Activated T-cell treated with anti-CD3 and anti-CD28 coated beads, Interleukin-2, amount 50 U/mL, for 24 hours (primary cell): Measurements from ENCODE around the gene SERINC2.
"Not testable (repeated sequence)": the region's sequence is repeated elsewhere in the genome, so short reads cannot be mapped to it uniquely, and the experiment has no call there.

Experiments
- DNase-seq: peaks from one replicate; pipeline ENCODE4 v3.0.0-alpha.2; 2020
- H3K27ac Mint-ChIP-seq: 2 replicates; pipeline ENCODE4 v1.8.0; 2020; ENCODE audit warnings: mild to moderate bottlenecking, mixed read lengths
- H3K27me3 Mint-ChIP-seq: 2 replicates; pipeline ENCODE4 v1.8.0; 2020; ENCODE audit warnings: mixed read lengths
- H3K36me3 Mint-ChIP-seq: 2 replicates; pipeline ENCODE4 v1.8.0; 2020; ENCODE audit warnings: low read depth, mixed read lengths
- H3K4me1 Mint-ChIP-seq: 2 replicates; pipeline ENCODE4 v1.8.0; 2020; ENCODE audit warnings: low read depth, mixed read lengths
- H3K4me3 Mint-ChIP-seq: 2 replicates; pipeline ENCODE4 v1.8.0; 2020; ENCODE audit warnings: mild to moderate bottlenecking, moderate library complexity, mixed read lengths
- H3K9me3 Mint-ChIP-seq: 2 replicates; pipeline ENCODE4 v1.8.0; 2020; ENCODE audit warnings: mixed read lengths

Gene SERINC2

DNA sequence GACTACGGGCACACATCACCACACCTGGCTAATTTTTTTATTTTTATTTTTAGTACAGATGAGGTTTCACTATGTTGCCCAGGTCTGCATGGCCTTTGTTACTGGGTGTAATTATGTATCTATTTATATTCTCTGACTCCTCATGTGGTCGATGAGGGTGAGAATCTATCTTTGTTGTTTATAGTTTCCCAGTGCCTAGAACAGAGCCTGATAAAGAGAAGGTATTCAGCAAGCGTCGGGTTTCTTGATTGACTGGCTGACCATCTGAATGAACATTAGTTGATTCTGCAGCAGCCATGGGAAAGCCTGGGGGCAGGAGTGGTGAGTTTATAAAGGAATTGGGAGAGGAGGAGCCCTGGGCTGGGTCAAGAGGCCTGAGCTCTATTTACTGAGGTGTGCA lies 28.5 kb downstream of the SERINC2 start:
- no peaks in the 10 kb centered on the region for H3K36me3 Mint-ChIP-seq
- no peak overlapping the region for H3K27ac Mint-ChIP-seq
- DNase-seq = no peak
- peaks cover 6% of the 10 kb centered on the region for H3K9me3 Mint-ChIP-seq
- peaks cover 4% of the 10 kb centered on the region for H3K27me3 Mint-ChIP-seq
- no peak overlapping the region for H3K4me3 Mint-ChIP-seq
- H3K4me1 Mint-ChIP-seq = no peaks in the 10 kb centered on the region

DNA sequence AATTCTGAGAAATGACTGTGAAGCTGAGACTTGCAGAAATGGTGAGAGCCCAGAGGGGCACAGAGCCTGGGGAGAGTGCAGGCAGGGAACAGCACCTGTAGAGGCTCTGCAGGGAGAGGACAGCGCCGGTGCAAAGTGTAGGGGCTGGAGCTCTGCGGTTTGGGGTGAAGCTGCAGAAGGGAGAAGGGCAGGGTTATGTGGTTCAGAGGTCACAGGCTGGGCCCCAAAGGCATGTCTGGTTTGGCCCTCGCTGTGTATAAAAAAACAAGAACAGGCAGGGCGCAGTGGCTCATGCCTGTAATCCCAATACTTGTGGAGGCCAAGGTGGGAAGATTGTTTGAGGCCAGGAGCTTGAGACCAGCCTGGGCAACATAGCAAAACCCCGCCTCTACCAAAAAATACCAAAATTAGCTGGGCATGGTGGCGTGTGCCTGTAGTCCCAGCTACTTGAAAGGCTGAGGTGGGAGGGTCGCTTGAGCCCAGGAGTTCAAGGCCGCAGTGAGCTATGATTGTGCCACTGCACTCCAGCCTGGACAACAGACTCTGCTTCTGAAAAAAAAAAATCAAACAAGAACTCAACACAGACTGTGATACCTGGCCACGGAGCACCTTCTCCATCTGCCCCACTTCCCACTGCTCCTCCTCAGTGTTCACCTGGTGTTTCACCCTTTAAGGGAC lies 29.1 kb downstream of the SERINC2 start:
- Mint-ChIP-seq H3K9me3 (peaks cover 6% of the 10 kb centered on the region), H3K4me3 (no peak overlapping the region), H3K4me1 (no peaks in the 10 kb centered on the region), H3K27ac (no peak overlapping the region), H3K27me3 (peaks cover 4% of the 10 kb centered on the region), H3K36me3 (no peaks in the 10 kb centered on the region)
- DNase-seq = no peak

DNA sequence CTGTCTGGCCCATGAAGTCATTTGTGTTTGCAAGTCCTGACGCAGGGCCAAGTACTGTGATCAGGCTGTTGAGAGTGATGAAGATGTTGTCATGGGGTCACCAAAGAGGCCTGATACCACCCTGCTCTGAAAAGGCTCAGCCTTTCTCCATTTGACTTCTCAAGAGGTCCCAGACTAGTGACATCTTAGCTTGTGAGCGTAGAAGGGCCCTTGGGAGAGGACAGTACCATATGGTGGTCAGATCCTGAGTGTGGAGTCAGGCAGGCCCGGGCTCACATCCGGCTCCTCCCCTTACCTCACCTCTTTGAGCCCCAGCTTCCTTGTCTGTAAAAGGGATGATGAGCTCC lies 29.6 kb downstream of the SERINC2 start:
- Mint-ChIP-seq H3K4me1 (no peaks in the 10 kb centered on the region), H3K4me3 (no peak overlapping the region), H3K9me3 (peaks cover 6% of the 10 kb centered on the region), H3K27ac (no peak overlapping the region), H3K27me3 (peaks cover 4% of the 10 kb centered on the region), H3K36me3 (no peaks in the 10 kb centered on the region)
- DNase-seq = no peak

DNA sequence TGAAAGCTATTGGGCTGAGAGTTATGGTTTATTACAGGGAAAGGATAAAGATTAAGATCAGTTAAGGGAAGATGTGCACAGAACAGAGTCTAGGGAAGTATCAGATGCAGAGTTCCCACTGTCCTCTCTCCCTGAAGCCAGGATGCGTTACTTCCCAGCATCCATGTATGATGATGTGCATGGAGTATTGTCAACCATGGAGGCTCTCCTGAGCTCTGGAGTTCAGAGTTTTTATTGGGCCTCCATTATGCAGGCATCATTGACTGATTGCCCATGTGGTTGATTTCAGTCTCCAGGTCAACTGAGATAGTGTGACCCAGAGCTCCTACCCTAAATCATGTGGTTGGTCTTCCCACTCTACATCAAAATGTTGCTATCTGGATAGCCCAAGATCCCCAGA lies 30.7 kb downstream of the SERINC2 start:
- no peak overlapping the region for H3K4me3 Mint-ChIP-seq
- H3K36me3 Mint-ChIP-seq = no peaks in the 10 kb centered on the region
- peaks cover 11% of the 10 kb centered on the region for H3K27me3 Mint-ChIP-seq
- no peaks in the 10 kb centered on the region for H3K4me1 Mint-ChIP-seq
- peaks cover 6% of the 10 kb centered on the region for H3K9me3 Mint-ChIP-seq
- DNase-seq = no peak
- H3K27ac Mint-ChIP-seq = no peak overlapping the region

DNA sequence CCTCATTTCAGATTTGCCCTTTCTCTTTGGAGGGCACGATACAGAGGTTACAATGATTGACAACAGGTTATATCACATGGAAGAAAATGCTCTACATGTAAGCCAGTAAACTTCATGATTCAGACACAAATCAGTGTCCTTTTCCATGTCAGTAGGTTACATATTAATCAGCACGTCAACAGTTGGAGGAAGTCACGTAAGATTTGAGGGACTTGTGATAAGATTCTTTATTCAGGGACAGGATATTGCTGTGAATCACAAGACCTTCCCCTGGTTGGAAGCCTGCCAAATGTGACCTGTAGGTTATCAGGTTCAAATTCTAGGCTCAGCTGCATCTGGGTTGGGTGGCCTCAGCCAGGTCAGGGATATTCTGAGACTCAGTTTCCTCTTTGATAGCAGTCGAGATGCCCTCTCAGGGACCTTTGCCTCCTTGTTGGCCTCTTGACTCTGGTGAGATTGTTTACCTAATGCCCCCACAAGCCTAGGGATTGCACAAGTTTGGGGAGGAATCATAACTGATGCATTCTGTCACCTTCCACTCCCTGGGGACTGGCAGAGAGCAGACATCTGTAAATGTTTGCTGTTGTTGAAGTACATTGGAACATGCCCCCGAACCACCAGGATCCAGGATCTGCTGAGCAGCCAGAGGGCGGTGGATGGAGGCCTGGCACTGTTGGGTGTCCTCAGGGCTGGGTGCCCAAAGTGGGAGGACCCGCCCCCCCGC lies 31.9 kb downstream of the SERINC2 start:
- no peak overlapping the region for H3K27ac Mint-ChIP-seq
- peaks cover 14% of the 10 kb centered on the region for H3K27me3 Mint-ChIP-seq
- no peak overlapping the region for H3K4me3 Mint-ChIP-seq
- no peak for DNase-seq
- peaks cover 6% of the 10 kb centered on the region for H3K9me3 Mint-ChIP-seq
- no peaks in the 10 kb centered on the region for H3K36me3 Mint-ChIP-seq
- no peaks in the 10 kb centered on the region for H3K4me1 Mint-ChIP-seq

DNA sequence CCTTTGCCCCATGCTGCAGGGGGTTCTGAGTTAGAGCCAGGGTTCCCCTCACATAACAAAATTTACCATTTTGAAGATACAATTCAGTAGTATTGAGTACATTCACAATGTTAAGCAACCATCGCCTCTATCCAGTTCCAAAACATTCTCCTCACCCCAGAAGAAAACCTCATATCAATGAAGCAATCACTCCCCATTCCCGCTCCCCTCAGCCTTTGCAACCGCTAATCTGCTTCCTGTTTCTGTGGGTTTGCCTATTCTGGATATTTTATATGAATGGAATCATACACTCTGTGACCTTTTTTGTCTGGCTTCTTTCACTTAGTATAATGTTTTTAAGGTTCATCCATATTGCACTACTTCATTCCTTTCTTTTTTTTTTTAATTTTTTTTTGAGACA lies 32.9 kb downstream of the SERINC2 start:
- Mint-ChIP-seq H3K9me3 (peaks cover 10% of the 10 kb centered on the region), H3K27ac (no peak overlapping the region), H3K27me3 (peaks cover 23% of the 10 kb centered on the region), H3K4me3 (no peak overlapping the region), H3K4me1 (no peaks in the 10 kb centered on the region), H3K36me3 (no peaks in the 10 kb centered on the region)
- DNase-seq = no peak

DNA sequence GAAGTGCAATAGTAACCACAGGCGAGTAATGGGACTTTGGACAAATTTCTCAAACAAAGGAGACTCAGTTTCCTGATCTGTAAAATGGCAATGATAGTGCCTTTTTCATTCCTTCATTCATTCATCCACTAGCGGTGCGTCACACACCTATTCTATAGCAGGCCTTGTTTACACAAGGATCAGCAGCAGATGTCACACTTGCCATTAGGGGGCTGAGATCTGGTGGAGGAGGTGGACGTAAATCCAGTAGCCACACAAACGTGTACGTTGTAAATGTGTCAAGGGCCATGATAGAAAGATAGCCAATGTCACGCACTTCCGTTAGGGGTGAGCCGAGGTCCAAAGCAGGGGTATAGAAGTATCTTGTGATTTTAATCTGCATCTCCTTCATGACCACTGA lies 34.2 kb downstream of the SERINC2 start:
- no peak for DNase-seq
- no peaks in the 10 kb centered on the region for H3K36me3 Mint-ChIP-seq
- H3K27ac Mint-ChIP-seq = no peak overlapping the region
- no peaks in the 10 kb centered on the region for H3K4me1 Mint-ChIP-seq
- peaks cover 10% of the 10 kb centered on the region for H3K9me3 Mint-ChIP-seq
- no peak overlapping the region for H3K4me3 Mint-ChIP-seq
- peaks cover 32% of the 10 kb centered on the region for H3K27me3 Mint-ChIP-seq

DNA sequence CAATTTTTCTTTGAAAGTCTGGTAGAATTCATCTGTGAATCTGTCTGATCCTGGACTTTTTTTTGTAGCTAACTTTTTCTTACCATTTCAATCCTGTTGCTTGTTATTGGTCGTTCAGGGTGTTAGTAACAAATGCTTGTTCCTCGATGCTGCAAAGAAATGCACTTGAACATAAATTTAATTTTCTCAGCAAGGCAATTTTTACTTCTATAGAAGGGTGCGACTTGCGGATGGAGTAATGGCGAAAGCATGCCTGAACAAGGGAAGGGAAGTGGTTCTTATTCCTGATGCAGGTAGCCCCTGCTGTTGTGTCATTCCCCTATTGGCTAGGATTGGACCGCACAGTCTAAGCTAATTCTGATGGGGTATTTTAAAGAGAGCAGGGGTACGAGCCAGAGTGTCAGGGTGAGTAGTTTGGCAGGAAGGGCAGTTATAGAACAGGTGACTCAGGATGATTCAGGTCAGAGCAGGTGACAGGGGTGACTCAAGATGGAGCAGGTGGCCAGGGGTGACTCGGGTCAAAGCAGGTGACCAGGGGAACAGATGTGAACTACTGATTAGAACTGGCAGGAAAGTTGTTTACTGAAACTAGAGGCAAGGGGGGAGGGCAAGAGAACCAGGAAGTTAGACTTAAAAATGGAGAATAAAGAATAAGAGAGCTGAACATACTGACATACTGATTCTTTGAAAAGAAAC lies 40.5 kb downstream of the SERINC2 start:
- Mint-ChIP-seq H3K27ac (no peak overlapping the region), H3K4me3 (no peak overlapping the region)

DNA sequence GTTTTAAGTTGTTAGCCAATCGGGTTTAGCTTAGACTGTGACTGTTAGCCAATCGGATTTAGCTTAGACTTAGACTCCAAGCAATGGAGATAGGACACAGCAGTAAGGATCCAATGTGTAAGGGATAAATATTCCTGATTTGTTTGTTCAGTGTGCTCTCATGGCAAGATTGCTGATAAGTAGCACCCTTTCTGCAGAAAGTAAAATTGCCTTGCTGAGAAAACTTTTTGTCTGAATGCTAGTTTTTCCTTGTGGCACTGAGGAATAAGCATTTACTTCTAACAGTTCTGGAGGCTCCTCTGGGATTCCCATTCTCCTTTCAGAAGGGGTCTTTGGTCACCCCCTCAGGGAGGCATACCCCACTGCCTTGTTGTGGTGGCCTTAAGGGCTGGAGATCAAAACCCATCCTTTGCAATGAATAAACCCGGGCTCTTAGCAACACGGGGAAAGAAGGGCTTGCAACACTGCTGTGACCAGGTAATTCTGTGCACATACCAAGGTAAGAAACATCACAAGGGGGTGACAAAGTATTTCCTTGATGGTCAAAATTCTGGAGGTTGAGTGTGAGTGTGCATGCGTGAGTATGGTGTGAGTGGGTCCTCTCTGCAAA lies 45.4 kb downstream of the SERINC2 start:
- H3K9me3 Mint-ChIP-seq = peaks cover 33% of the 10 kb centered on the region
- no peaks in the 10 kb centered on the region for H3K36me3 Mint-ChIP-seq
- no peak overlapping the region for H3K27ac Mint-ChIP-seq
- no peak overlapping the region for H3K4me3 Mint-ChIP-seq
- no peaks in the 10 kb centered on the region for H3K4me1 Mint-ChIP-seq
- DNase-seq = no peak
- peaks cover 38% of the 10 kb centered on the region for H3K27me3 Mint-ChIP-seq

More for the DNA sequence above, 40.5 kb downstream of the SERINC2 start:
- Mint-ChIP-seq H3K4me1 (no peaks in the 10 kb centered on the region), H3K27me3 (peaks cover 58% of the 10 kb centered on the region), H3K36me3 (peaks cover 2% of the 10 kb centered on the region), H3K9me3 (peaks cover 43% of the 10 kb centered on the region)
- DNase-seq = no peak

DNA sequence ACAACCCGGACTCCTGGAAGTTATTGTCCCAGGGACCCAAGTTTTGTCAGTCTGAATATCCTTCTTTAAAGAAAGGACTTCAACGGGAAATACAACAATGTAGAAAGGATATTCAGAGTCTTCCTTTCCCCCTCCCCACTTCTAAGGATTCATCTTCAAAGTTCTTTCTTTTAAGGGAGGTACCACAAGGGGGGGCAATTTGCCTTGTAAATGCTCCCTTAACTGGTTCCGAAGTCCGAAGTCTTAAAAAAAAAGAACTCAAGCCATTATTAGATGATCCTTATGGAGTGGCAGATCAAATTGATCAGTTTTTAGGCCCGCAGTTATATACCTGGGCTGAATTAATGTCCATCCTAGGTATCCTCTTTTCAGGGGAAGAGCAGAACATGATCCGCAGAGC lies 47.0 kb downstream of the SERINC2 start:
- no peaks in the 10 kb centered on the region for H3K4me1 Mint-ChIP-seq
- no peaks in the 10 kb centered on the region for H3K36me3 Mint-ChIP-seq
- DNase-seq = no peak
- peaks cover 36% of the 10 kb centered on the region for H3K27me3 Mint-ChIP-seq
- no peak overlapping the region for H3K27ac Mint-ChIP-seq
- H3K9me3 Mint-ChIP-seq = peaks cover 25% of the 10 kb centered on the region
- no peak overlapping the region for H3K4me3 Mint-ChIP-seq

DNA sequence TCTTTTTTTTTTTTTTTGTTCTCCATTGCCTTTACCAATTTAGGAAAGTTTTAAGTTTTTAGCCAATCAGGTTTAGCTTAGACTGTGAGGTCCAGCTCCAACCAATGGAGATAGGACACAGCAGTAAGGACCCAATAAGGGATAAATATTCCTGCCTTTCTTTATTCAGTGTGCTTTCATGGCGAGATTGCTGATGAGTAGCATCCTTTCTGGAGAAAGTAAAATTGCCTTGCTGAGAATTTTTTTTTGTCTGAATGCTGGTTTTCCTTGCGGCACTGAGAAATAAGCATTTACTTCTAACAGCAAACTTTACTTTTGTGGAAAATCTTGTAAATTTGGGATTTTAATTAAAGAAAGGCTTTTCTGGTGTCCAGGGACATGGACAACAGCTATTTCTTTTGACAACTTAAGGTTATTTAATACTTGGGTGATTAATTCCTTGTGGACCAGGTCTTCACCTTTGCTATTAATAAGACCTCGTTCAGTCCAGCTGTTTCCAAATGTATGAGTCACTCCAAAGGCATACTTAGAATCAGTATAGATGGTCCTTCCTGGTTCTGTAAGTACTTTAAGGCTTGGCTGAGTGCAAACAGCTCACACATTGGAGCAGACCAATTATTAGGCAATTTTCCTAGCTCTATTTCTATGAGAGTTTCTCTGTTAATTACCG lies 54.1 kb downstream of the SERINC2 start:
- Mint-ChIP-seq H3K4me1 (peaks cover 3% of the 10 kb centered on the region), H3K4me3 (no peak overlapping the region), H3K36me3 (no peaks in the 10 kb centered on the region), H3K27me3 (peaks cover 19% of the 10 kb centered on the region), H3K9me3 (peaks cover 17% of the 10 kb centered on the region), H3K27ac (no peak overlapping the region)
- no peak for DNase-seq

DNA sequence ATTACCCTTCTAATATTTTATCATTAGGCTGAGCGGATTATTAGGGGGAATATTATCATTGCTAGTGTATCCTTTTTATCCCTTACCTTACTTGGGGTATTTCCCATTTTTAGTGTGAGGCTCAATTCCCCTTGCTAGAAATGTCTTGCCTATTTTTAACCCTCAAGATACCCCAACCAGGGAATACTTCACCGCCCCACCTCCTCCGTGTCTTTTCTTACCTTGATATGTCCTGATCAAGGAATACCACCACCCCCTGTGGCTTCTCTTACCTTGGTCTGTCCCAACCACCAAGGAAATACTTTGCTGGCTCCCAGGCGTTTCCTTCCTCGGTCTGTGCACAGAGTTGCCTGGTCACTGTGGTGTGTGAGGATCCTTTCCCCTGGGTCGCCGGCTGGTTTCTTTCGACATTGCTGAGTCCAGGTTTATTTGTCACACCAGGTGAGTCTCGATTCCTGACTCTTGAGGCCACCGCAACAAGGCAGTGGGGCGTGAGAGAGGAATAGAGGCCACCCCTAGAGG lies 57.8 kb downstream of the SERINC2 start:
- H3K27me3 Mint-ChIP-seq = peaks cover 32% of the 10 kb centered on the region
- peaks cover 3% of the 10 kb centered on the region for H3K4me1 Mint-ChIP-seq
- peaks cover 17% of the 10 kb centered on the region for H3K9me3 Mint-ChIP-seq
- no peak overlapping the region for H3K4me3 Mint-ChIP-seq
- no peak for DNase-seq
- H3K27ac Mint-ChIP-seq = no peak overlapping the region
- H3K36me3 Mint-ChIP-seq = no peaks in the 10 kb centered on the region

DNA sequence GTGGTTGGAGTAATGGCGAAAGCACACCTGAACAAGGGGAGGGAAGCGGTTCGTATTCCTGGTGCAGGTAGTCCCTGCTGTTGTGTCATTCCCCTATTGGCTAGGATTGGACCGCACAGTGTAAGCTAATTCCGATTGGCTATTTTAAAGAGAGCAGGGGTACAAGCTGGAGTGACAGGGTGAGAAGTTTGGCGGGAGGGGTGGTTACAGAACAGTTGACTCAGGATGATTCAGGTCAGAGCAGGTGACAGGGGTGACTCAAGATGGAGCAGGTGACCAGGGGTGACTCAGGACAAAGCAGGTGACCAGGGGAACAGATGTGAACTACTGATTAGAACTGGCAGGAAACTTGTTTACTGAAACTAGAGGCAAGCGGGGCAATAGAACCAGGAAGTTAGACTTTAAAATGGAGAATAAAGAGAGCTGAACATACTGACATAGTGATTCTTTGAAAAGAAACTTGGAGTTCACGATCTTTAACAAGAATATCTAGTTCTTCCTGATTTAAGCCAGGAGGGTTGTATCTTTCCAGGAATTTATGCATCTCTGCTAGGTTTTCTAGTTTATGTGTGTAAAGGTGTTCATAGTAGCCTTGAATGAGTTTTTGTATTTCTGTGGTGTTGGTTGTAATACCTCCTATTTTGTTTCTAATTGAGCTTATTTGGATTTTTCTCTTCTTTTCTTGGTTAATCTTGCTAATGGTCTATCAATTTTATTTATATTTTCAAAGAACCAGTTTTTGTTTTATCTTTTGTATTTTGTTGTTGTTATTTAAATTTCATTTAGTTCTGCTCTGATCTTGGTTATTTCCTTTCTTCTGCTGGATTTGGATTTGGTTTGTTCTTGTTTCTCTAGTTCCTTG lies 58.7 kb downstream of the SERINC2 start:
- not testable (repeated sequence) for H3K4me3 Mint-ChIP-seq, H3K4me1 Mint-ChIP-seq, H3K36me3 Mint-ChIP-seq, H3K27ac Mint-ChIP-seq, DNase-seq
- Mint-ChIP-seq H3K9me3 (peaks cover 14% of the 10 kb centered on the region), H3K27me3 (peaks cover 35% of the 10 kb centered on the region)

DNA sequence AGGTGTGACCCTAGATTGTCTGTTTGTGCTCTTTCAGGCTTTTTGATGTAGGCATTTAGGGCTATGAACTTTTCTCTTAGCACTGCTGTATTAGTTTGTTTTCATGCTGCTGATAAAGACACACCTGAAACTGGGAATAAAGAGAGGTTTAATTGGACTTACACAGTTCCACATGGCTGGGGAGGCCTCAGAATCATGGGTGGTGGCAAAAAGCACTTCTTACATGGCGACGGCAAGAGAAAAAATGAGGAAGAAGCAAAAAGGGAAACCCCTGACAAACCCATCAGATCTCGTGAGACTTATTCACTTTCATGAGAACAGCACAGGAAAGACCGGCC lies 59.3 kb downstream of the SERINC2 start:
- not testable (repeated sequence) for H3K4me1 Mint-ChIP-seq, H3K27ac Mint-ChIP-seq, DNase-seq, H3K4me3 Mint-ChIP-seq, H3K9me3 Mint-ChIP-seq, H3K36me3 Mint-ChIP-seq
- H3K27me3 Mint-ChIP-seq = peaks cover 35% of the 10 kb centered on the region
